HG02852 (cell line): ENCODE results near the gene TMEM128.
"Not testable (repeated sequence)": the region's sequence is repeated elsewhere in the genome, so short reads cannot be mapped to it uniquely, and the experiment has no call there.

Experiments
- ATAC-seq: cut with Tn5 transposase; IDR thresholded peaks from one replicate; pipeline ENCODE4 v1.9.1; 2021; ENCODE audit warnings: mild to moderate bottlenecking, moderate library complexity; ENCODE audit not compliant: unreplicated experiment

TMEM128 gene

GRCh38 chr4:4202510-4202909 is 45.5 kb downstream of the TMEM128 start:
- no peak for ATAC-seq

GRCh38 chr4:4200624-4201023 is 47.4 kb downstream of the TMEM128 start:
- no peak for ATAC-seq

- ATAC-seq = no peak
These were observed 52.7 kb downstream of the TMEM128 start for GRCh38 chr4:4195354-4195753.

GRCh38 chr4:4188557-4188956 is 59.5 kb downstream of the TMEM128 start:
- ATAC-seq = not testable (repeated sequence)
